H9 (cell line): Measurements from ENCODE around the gene TMEM145. TPM values are rescaled to one million over a fixed set of nuclear protein-coding genes. Genes with fewer than 3 reads are reported as not detected.
A peak's percentile ranks its signal among the peaks of the same experiment; 100 is the strongest.

Experiments
- DNase-seq: peaks from one replicate; pipeline ENCODE4 v3.0.0-alpha.2; 2017
- H2AFZ ChIP-seq: one replicate; pipeline ENCODE4 v1.6.1; 2013; ENCODE audit warnings: mild to moderate bottlenecking, low read length, control low read depth, moderate library complexity
- H2AK5ac ChIP-seq: 2 replicates; pipeline ENCODE4 v1.6.1; 2013; ENCODE audit warnings: low read length, control low read depth, mixed read lengths; ENCODE audit not compliant: insufficient read length
- H2BK120ac ChIP-seq: one replicate; pipeline ENCODE4 v1.6.1; 2013; ENCODE audit warnings: low read depth, mild to moderate bottlenecking, low read length, control low read depth, inconsistent platforms; ENCODE audit not compliant: poor library complexity, severe bottlenecking
- H2BK12ac ChIP-seq: 2 replicates; pipeline ENCODE4 v1.6.1; 2013; ENCODE audit warnings: low read length, control low read depth, mixed read lengths, low read depth; ENCODE audit not compliant: insufficient read length
- H2BK15ac ChIP-seq: 2 replicates; pipeline ENCODE4 v1.6.1; 2013; ENCODE audit warnings: low read depth, low read length, control low read depth
- H2BK20ac ChIP-seq: one replicate; pipeline ENCODE4 v1.6.1; 2013; ENCODE audit warnings: low read depth, mild to moderate bottlenecking, low read length, control low read depth, inconsistent platforms; ENCODE audit not compliant: poor library complexity, severe bottlenecking
- H2BK5ac ChIP-seq: 2 replicates; pipeline ENCODE4 v1.6.1; 2013; ENCODE audit warnings: low read length, control low read depth, mixed read lengths; ENCODE audit not compliant: insufficient read length
- H3K14ac ChIP-seq: 2 replicates; pipeline ENCODE4 v1.6.1; 2013; ENCODE audit warnings: low read length, control low read depth; ENCODE audit not compliant: insufficient read depth
- H3K18ac ChIP-seq: 2 replicates; pipeline ENCODE4 v1.6.1; 2013; ENCODE audit warnings: low read depth, mild to moderate bottlenecking, mixed read lengths, low read length, control low read depth; ENCODE audit not compliant: insufficient read length
- H3K23ac ChIP-seq: 2 replicates; pipeline ENCODE4 v1.6.1; 2013; ENCODE audit warnings: low read length, control low read depth, mixed read lengths, low read depth; ENCODE audit not compliant: insufficient read length
- H3K23me2 ChIP-seq: 2 replicates; pipeline ENCODE4 v1.6.1; 2013; ENCODE audit warnings: low read depth, mild to moderate bottlenecking, mixed read lengths, low read length, control low read depth; ENCODE audit not compliant: insufficient read length, poor library complexity, severe bottlenecking
- H3K27ac ChIP-seq: 2 replicates; pipeline ENCODE4 v1.5.1; 2013; ENCODE audit warnings: low read length, control low read depth, mixed read lengths, low read depth; ENCODE audit not compliant: insufficient read length
- H3K27me3 ChIP-seq: 2 replicates; pipeline ENCODE4 v1.6.1; 2013; ENCODE audit warnings: low read length, control low read depth, inconsistent platforms; ENCODE audit not compliant: insufficient read depth
- H3K4ac ChIP-seq: 2 replicates; pipeline ENCODE4 v1.6.1; 2013; ENCODE audit warnings: low read depth, mild to moderate bottlenecking, control low read depth, inconsistent platforms, low read length, moderate library complexity
- H3K4me1 ChIP-seq: 2 replicates; pipeline ENCODE4 v1.6.1; 2013; ENCODE audit warnings: low read length, control low read depth, inconsistent platforms; ENCODE audit not compliant: insufficient read depth
- H3K4me2 ChIP-seq: 2 replicates; pipeline ENCODE4 v1.6.1; 2013; ENCODE audit warnings: low read length, control low read depth, mixed read lengths; ENCODE audit not compliant: insufficient read length, insufficient read depth
- H3K56ac ChIP-seq: 2 replicates; pipeline ENCODE4 v1.6.1; 2013; ENCODE audit warnings: low read depth, mild to moderate bottlenecking, mixed read lengths, low read length, control low read depth; ENCODE audit not compliant: insufficient read length
- H3K79me1 ChIP-seq: 2 replicates; pipeline ENCODE4 v1.6.1; 2013; ENCODE audit warnings: low read depth, mild to moderate bottlenecking, moderate library complexity, low read length, control low read depth, inconsistent platforms; ENCODE audit not compliant: insufficient read depth, poor library complexity, severe bottlenecking
- H3K79me2 ChIP-seq: 2 replicates; pipeline ENCODE4 v1.6.1; 2013; ENCODE audit warnings: low read length, control low read depth, inconsistent platforms; ENCODE audit not compliant: insufficient read depth
- H3K9ac ChIP-seq: 2 replicates; pipeline ENCODE4 v1.6.1; 2013; ENCODE audit warnings: low read length, control low read depth, mixed read lengths; ENCODE audit not compliant: insufficient read length; ENCODE audit errors: extremely low read depth
- H3K9me3 ChIP-seq: one replicate; pipeline ENCODE4 v1.6.1; 2013; ENCODE audit warnings: low read depth, low read length, inconsistent platforms; ENCODE audit not compliant: control insufficient read depth
- H3T11ph ChIP-seq: one replicate; pipeline ENCODE4 v1.6.1; 2013; ENCODE audit warnings: mild to moderate bottlenecking, low read length, control low read depth, inconsistent platforms
- H4K20me1 ChIP-seq: one replicate; pipeline ENCODE4 v1.6.1; 2013; ENCODE audit not compliant: control insufficient read depth, insufficient read length, insufficient read depth
- H4K5ac ChIP-seq: 2 replicates; pipeline ENCODE4 v1.6.1; 2013; ENCODE audit warnings: low read depth, mild to moderate bottlenecking, mixed read lengths, low read length, control low read depth; ENCODE audit not compliant: insufficient read length
- H4K8ac ChIP-seq: replicated peaks from 2 replicates; pipeline ENCODE4 v1.6.1; 2013; ENCODE audit warnings: low read length, control low read depth, mixed read lengths, low read depth; ENCODE audit not compliant: insufficient read length
- H4K91ac ChIP-seq: 2 replicates; pipeline ENCODE4 v1.6.1; 2013; ENCODE audit warnings: low read depth, mild to moderate bottlenecking, moderate library complexity, mixed read lengths, low read length, control low read depth; ENCODE audit not compliant: insufficient read length
- H3K27ac Mint-ChIP-seq, 3 experiments: 2 replicates in 2 of 3; 3 replicates in 1 of 3; pipeline ENCODE4 v1.8.0; 2020 to 2021; ENCODE audit warnings: mixed read lengths in 3 of 3, mild to moderate bottlenecking in 1 of 3, moderate library complexity in 1 of 3
- H3K27me3 Mint-ChIP-seq: 2 replicates; pipeline ENCODE4 v1.8.0; 2021; ENCODE audit warnings: low read depth, mild to moderate bottlenecking, moderate library complexity, mixed read lengths
- H3K36me3 Mint-ChIP-seq, 3 experiments: 2 replicates in 2 of 3; 3 replicates in 1 of 3; pipeline ENCODE4 v1.8.0; 2020 to 2021; ENCODE audit warnings: low read depth in 3 of 3, mixed read lengths in 3 of 3; ENCODE audit not compliant: insufficient read depth in 1 of 3
- H3K4me1 Mint-ChIP-seq, 2 experiments: 2 replicates each; pipeline ENCODE4 v1.8.0; 2020; ENCODE audit warnings: mixed read lengths in 2 of 2
- H3K4me3 Mint-ChIP-seq, 2 experiments: 2 replicates in 1 of 2; 3 replicates in 1 of 2; pipeline ENCODE4 v1.8.0; 2020 to 2021; ENCODE audit warnings: mild to moderate bottlenecking in 2 of 2, mixed read lengths in 2 of 2, moderate library complexity in 1 of 2
- H3K9me3 Mint-ChIP-seq, 2 experiments: 2 replicates in 1 of 2; 3 replicates in 1 of 2; pipeline ENCODE4 v1.8.0; 2020; ENCODE audit warnings: mild to moderate bottlenecking in 2 of 2, mixed read lengths in 2 of 2, moderate library complexity in 1 of 2
- WGBS: extraction: QIAGEN DNeasy Blood & Tissue Kit; methylation state at CpG from one replicate; pipeline ENCODE4 v1.1.7; 2013; ENCODE audit warnings: missing lambda C conversion rate, low lambda C conversion rate, mixed read lengths; ENCODE audit not compliant: insufficient read length; ENCODE audit errors: extremely low coverage; 5-methylcytosine and 5-hydroxymethylcytosine counted together
- total RNA-seq: library from RNA; stranded (reverse); gene quantifications from 2 replicates; pipeline ENCODE4 v1.2.1, GENCODE V29; 2021
- TF ChIP-seq, protein P1 (sequence below): fragments of 200-600 bp; sonication (generic); conservative IDR thresholded peaks from 3 replicates; pipeline ENCODE4 v1.8.0; 2021; ENCODE audit warnings: antibody characterized with exemption, mild to moderate bottlenecking

Gene TMEM145
- total RNA-seq, 1 experiment from 2014 or later = 4.5 TPM

DNA sequence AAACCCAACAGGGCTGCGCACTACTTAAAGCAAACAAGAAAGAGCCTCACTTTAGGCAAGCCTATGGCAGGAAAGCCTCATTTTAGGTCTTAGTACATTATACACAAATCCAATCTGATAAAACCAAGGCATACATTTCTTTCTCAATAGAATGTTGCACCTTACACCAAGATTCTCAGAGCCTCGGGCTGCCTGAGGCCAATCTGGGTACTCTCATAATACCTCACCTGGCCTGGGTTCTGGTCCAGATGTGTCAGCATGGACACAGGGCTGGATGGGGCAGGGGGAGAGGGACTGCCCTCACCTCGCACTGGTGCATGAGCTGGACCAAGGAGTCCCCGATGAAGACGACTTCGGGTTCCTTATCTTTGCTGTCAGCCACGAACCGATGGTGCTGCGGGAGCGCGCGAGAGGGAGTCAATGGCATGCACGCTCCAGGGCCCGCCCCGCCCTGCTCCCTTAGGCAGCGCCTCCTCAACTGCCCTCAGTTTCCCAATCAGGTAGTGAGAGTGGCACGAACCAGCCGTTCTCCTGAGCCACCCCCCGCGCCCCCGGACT lies 11.4 kb upstream of the TMEM145 start, which contains the start of gene PRR19:
Gene PRR19, plus strand, starts transcription at position 487 of the 558 bp plus-strand sequence. CDS start 7,453 bp downstream, outside the sequence.
- Mint-ChIP-seq H3K4me1 (peaks cover 18 to 20% of the 10 kb centered on the region in 2 experiments), H3K4me3 (peak within 1 kb of the TSS; percentile 87 to 93), H3K27ac (peak within 1 kb of the TSS; percentile 81 to 87 (median 85); a peak in 6 of 7 replicates), H3K27me3 (peaks cover 4% of the 10 kb centered on the region; the same call in 1 of the 2 replicates), H3K9me3 (no peaks in the 10 kb centered on the region), H3K36me3 (peaks cover 5 to 20% (median 14%) of the 10 kb centered on the region in 3 experiments; a peak in 6 of 7 replicates)
- Histone ChIP-seq H2BK120ac (no peak within 1 kb of the TSS), H3K9ac (peak within 1 kb of the TSS; percentile 73), H3K79me1 (peaks cover 3% of the 10 kb centered on the region), H4K8ac (no peak within 1 kb of the TSS), H3K27ac (no peak within 1 kb of the TSS), H2AFZ (no peak within 1 kb of the TSS), H3K4me2 (peak within 1 kb of the TSS; percentile 52), H2BK12ac (no peak within 1 kb of the TSS), H3K14ac (peak within 1 kb of the TSS; percentile 74), H4K91ac (no peak within 1 kb of the TSS), H3T11ph (no peak within 1 kb of the TSS), H2BK20ac (no peak within 1 kb of the TSS), H3K4ac (no peak within 1 kb of the TSS), H3K9me3 (no peaks in the 10 kb centered on the region), H4K5ac (no peak within 1 kb of the TSS), H3K79me2 (no peaks in the 10 kb centered on the region; the same call in 1 of the 2 replicates), H3K23ac (no peak within 1 kb of the TSS), H3K18ac (peak within 1 kb of the TSS; percentile 77), H3K27me3 (no peaks in the 10 kb centered on the region), H4K20me1 (no peaks in the 10 kb centered on the region), H2BK5ac (no peak within 1 kb of the TSS), H3K56ac (no peak within 1 kb of the TSS), H2AK5ac (no peak within 1 kb of the TSS), H2BK15ac (no peak within 1 kb of the TSS), H3K23me2 (peaks cover 4% of the 10 kb centered on the region), H3K4me1 (peaks cover 11% of the 10 kb centered on the region; the same call in 1 of the 2 replicates)
- DNase-seq = no peak
- no CpG with 5 or more reads among the region's 21 CpGs for WGBS
- TF ChIP-seq, protein P1, sequence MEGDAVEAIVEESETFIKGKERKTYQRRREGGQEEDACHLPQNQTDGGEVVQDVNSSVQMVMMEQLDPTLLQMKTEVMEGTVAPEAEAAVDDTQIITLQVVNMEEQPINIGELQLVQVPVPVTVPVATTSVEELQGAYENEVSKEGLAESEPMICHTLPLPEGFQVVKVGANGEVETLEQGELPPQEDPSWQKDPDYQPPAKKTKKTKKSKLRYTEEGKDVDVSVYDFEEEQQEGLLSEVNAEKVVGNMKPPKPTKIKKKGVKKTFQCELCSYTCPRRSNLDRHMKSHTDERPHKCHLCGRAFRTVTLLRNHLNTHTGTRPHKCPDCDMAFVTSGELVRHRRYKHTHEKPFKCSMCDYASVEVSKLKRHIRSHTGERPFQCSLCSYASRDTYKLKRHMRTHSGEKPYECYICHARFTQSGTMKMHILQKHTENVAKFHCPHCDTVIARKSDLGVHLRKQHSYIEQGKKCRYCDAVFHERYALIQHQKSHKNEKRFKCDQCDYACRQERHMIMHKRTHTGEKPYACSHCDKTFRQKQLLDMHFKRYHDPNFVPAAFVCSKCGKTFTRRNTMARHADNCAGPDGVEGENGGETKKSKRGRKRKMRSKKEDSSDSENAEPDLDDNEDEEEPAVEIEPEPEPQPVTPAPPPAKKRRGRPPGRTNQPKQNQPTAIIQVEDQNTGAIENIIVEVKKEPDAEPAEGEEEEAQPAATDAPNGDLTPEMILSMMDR = no peak
